Right ventricle myocardium inferior (tissue), 1 donor: Measurements from ENCODE around the gene PGF. TPM values are rescaled to one million over a fixed set of nuclear protein-coding genes. Genes with fewer than 3 reads are reported as not detected.

Experiments
- ATAC-seq: fragments of 200-7000 bp; cut with Tn5 transposase; one replicate; pipeline ENCODE4 v1.9.1; 2020; ENCODE audit warnings: mild to moderate bottlenecking, moderate library complexity
- DNase-seq: peaks from one replicate; pipeline ENCODE4 v3.0.0; 2021; ENCODE audit errors: missing footprints
- intact Hi-C: fragments of 100-400 bp; cut with DNase I; formaldehyde crosslinking; loops from one replicate; pipeline ENCODE4 v1.11.0; 2022
- total RNA-seq: library from RNA; stranded (reverse); fragmentation: NEBNext Ultra II Directional; extraction: Animal tissue kit (Norgen Biotek cat#: 25700); gene quantifications from one replicate; pipeline ENCODE4 v1.2.1, GENCODE V29; 2021
- donor health status: DM: no; HTN: yes; CAD: no; lungs with severe emphysema.

The PGF gene
- total RNA-seq, 1 donor from 2014 or later: 6.5 TPM

DNA sequence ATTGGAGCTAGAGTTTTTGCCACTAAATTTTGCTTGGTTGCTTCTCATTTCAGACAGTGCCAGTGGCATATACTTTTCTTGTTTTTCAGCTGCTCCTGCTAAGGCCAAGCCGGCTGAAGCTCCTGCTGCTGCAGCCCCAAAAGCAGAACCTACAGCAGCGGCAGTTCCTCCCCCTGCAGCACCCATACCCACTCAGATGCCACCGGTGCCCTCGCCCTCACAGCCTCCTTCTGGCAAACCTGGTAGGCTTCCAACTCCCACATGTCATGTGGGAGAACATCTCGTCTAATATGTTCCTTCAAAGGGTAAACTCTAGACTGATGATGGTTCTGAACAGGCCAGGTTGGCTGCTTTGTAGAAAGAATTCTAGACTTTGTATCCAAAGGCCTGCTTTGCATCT, 62.7 kb downstream of the PGF start:
- ATAC-seq (no peak), DNase-seq (no peak)
- intact Hi-C loops: no loop called here

DNA sequence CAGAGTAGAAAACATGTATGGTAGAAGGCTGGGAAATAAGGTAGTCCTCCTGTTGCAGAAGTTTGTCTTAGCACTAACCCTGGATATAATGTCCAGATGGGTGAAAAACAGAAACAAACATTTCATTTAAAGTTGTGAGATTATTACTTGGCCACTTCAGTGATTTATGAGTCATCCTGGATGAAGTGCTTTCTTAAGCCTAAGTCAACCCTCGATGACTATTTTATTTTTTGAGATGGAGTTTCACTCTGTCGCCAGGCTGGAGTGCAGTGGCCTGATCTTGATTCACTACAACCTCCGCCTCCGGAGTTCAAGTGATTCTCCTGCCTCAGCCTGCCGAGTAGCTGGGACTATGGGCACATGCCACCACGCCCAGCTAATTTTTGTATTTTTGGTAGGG, 63.5 kb downstream of the PGF start:
- ATAC-seq (no peak), DNase-seq (no peak)
- intact Hi-C loops: no loop called here

Other genes with a start within 250 kb of the PGF start
- gene AREL1, start 242.5 kb downstream of the PGF start, total RNA-seq: 22.7 TPM
- 37.6 TPM for gene FCF1, start 242.5 kb downstream of the PGF start, total RNA-seq
- 27.1 TPM for gene YLPM1, start 192.3 kb downstream of the PGF start, total RNA-seq
- not detected for gene PROX2, start 79.5 kb downstream of the PGF start, total RNA-seq
- 213 TPM for gene DLST, start 73.7 kb downstream of the PGF start, total RNA-seq
- 19.1 TPM for gene RPS6KL1, start 32.3 kb downstream of the PGF start, total RNA-seq
- 34.0 TPM for gene EIF2B2, start 47.3 kb upstream of the PGF start, total RNA-seq
- 20.2 TPM for gene MLH3, start 95.9 kb upstream of the PGF start, total RNA-seq
- 11.7 TPM for gene ACYP1, start 108.4 kb upstream of the PGF start, total RNA-seq
- gene ZC2HC1C, start 114.0 kb upstream of the PGF start, total RNA-seq: 11.4 TPM
- 102 TPM for gene NEK9, start 171.5 kb upstream of the PGF start, total RNA-seq
- gene TMED10, start 221.0 kb upstream of the PGF start, total RNA-seq: 280 TPM